ENCODE measurements around the gene CNTNAP5.

CNTNAP5 gene

DNA sequence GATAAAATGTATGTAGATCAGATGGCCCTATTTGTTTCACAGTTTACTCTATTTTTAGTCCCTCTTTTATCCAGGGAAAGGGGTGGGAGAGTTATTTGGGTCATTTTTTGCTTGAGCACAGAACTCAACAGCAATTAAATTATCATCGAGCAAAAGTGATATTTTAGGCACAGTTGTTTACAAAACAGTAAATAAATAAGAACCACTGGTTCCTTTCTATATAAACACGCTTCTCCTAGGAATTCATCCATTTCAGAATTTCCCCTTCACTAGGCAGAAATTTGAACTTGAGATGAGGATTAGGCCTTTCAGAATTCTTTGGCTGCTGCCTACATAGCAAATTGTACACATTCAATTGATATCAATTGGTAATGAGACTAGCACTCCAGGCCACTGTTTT is 812.4 kb downstream of the CNTNAP5 start:
- H3K9ac ChIP-seq (ENCODE audit: low read depth, low read length) = no peak overlapping the region
- peaks cover 3% of the 10 kb centered on the region; the same call in 1 of the 2 replicates for H3K9me3 ChIP-seq (ENCODE audit: insufficient read depth, low read depth, low read length)
- no peak overlapping the region for H3K4me3 ChIP-seq (ENCODE audit: low read length)
- H3K27me3 ChIP-seq (ENCODE audit: insufficient read depth, low read length) = no peaks in the 10 kb centered on the region
- no peaks in the 10 kb centered on the region for H3K4me1 ChIP-seq (ENCODE audit: insufficient read depth, low read length)
- H3K27ac ChIP-seq (ENCODE audit: low read length) = no peak overlapping the region
- no peaks in the 10 kb centered on the region for H3K36me3 ChIP-seq (ENCODE audit: insufficient read depth, low read depth, low read length)

DNA sequence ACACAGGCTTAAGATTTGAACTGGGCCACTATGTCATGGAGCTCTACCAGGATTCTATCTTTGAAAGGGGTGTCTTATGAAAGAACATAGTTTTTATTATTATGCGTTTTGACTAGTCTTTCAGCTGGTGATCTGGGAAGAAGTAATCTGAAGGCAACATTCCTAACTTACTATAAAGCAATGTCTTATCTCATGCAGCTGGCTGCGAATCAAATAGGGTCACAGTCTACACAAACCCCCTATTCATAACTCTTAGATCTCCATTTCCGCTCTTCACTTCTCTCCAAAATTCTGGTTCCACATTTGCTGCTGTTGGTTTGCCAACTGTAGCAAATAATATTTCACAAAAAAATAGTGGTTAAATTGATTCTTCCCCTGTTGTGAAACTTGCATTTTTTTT is 813.3 kb downstream of the CNTNAP5 start:
- Histone ChIP-seq H3K4me1 (ENCODE audit: insufficient read depth, low read length) (no peaks in the 10 kb centered on the region), H3K36me3 (ENCODE audit: insufficient read depth, low read depth, low read length) (no peaks in the 10 kb centered on the region), H3K27ac (ENCODE audit: low read length) (no peak overlapping the region), H3K4me3 (ENCODE audit: low read length) (no peak overlapping the region), H3K27me3 (ENCODE audit: insufficient read depth, low read length) (no peaks in the 10 kb centered on the region), H3K9me3 (ENCODE audit: insufficient read depth, low read depth, low read length) (peaks cover 5% of the 10 kb centered on the region; the same call in 1 of the 2 replicates), H3K9ac (ENCODE audit: low read depth, low read length) (no peak overlapping the region)

DNA sequence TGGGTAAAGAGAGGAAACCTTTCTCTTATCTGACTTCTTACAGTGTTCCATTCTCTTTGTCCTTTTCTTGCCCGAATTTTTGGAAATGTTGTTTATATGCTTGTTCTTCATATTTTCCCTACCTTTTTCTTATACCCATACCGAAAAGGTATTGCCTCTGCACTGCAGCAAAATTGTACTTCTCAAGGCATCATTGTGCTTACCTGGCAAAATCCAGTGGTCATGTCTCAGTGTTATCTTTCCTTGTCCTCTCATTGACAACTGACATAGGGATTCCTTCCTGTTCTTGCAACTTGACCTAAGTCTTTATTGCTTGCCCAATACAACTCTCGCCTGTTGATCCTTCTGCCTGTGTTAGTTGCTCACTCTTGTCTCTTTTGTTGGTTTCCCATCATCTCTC is 842.2 kb downstream of the CNTNAP5 start:
- Histone ChIP-seq H3K4me3 (ENCODE audit: low read length) (no peak overlapping the region), H3K9me3 (ENCODE audit: insufficient read depth, low read depth, low read length) (no peaks in the 10 kb centered on the region), H3K27me3 (ENCODE audit: insufficient read depth, low read length) (no peaks in the 10 kb centered on the region), H3K4me1 (ENCODE audit: insufficient read depth, low read length) (no peaks in the 10 kb centered on the region), H3K9ac (ENCODE audit: low read depth, low read length) (no peak overlapping the region), H3K27ac (ENCODE audit: low read length) (no peak overlapping the region), H3K36me3 (ENCODE audit: insufficient read depth, low read depth, low read length) (no peaks in the 10 kb centered on the region)

DNA sequence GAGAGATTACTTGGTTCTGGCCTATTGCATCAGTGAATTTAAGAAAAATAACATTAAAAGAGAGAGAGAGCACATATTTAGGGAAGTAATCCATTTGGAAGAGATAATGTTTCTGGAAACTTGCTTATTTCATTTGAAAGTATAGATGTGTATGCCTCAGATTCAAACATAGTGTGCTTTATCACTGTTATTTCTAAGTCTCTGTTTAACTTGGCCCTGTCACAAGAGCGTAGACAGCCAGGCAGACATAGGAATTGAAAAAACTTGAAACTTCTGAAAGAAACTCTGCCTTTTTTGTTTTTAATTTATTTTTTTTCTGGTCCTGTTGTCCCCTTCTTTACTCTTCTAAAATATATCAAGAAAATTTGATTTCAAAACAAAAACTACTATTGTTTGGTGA is 849.1 kb downstream of the CNTNAP5 start:
- H3K27ac ChIP-seq (ENCODE audit: low read length) = no peak overlapping the region
- no peak overlapping the region for H3K4me3 ChIP-seq (ENCODE audit: low read length)
- H3K4me1 ChIP-seq (ENCODE audit: insufficient read depth, low read length) = no peaks in the 10 kb centered on the region
- H3K9me3 ChIP-seq (ENCODE audit: insufficient read depth, low read depth, low read length) = no peaks in the 10 kb centered on the region
- no peaks in the 10 kb centered on the region for H3K36me3 ChIP-seq (ENCODE audit: insufficient read depth, low read depth, low read length)
- no peaks in the 10 kb centered on the region for H3K27me3 ChIP-seq (ENCODE audit: insufficient read depth, low read length)
- no peak overlapping the region for H3K9ac ChIP-seq (ENCODE audit: low read depth, low read length)

DNA sequence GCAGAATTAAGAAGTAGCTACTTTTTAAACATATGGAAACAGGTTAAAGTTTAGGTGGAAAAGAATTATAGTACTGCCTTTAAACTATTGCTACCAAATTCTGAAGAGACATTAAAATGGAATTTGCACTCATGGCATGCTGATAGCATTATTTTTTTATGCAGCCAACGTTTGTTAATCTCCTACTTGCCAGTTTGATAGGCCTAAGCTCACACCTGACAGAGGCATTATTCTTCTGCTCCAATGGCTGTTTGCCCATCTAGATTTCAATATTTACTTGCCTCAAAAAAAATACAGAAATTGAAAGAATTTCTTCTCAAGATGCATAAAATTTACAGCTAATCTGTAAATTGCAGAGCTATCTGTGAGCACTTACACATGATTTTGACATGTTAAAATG is 849.6 kb downstream of the CNTNAP5 start:
- Histone ChIP-seq H3K27me3 (ENCODE audit: insufficient read depth, low read length) (no peaks in the 10 kb centered on the region), H3K27ac (ENCODE audit: low read length) (no peak overlapping the region), H3K4me3 (ENCODE audit: low read length) (no peak overlapping the region), H3K9me3 (ENCODE audit: insufficient read depth, low read depth, low read length) (no peaks in the 10 kb centered on the region), H3K36me3 (ENCODE audit: insufficient read depth, low read depth, low read length) (no peaks in the 10 kb centered on the region), H3K9ac (ENCODE audit: low read depth, low read length) (no peak overlapping the region), H3K4me1 (ENCODE audit: insufficient read depth, low read length) (no peaks in the 10 kb centered on the region)

DNA sequence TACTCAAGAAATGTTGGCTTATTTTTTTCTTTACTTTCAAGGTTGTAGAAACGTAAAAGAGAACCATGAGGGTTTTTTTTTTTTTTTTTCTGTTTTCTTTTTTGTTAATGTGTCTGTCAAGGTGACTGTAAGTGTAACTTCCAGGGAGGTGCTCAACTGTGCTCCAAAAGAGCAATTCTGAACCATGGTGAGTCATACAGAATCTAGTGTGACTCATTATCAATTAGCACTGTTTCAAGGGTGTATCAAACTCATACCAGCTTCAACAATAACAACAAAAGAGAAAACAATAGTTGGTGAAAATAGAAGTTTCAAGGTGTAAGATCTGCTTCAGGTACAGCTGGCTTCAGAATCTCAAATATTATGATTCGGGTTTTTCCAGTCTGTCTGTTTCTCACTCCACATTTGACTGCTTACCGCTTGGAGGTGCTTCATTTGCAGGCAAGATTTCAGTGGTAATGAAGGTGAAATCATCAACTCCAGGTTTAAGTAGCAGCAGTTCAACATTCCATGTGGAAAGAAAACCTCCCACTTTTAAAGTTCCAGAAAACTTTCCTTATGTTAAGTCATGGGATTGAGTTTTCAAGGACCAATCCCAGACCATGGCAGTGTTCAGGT is 850.6 kb downstream of the CNTNAP5 start:
- Histone ChIP-seq H3K9ac (ENCODE audit: low read depth, low read length) (no peak overlapping the region), H3K4me1 (ENCODE audit: insufficient read depth, low read length) (peaks cover under 1% of the 10 kb centered on the region; the same call in 1 of the 2 replicates), H3K36me3 (ENCODE audit: insufficient read depth, low read depth, low read length) (no peaks in the 10 kb centered on the region), H3K27ac (ENCODE audit: low read length) (no peak overlapping the region), H3K4me3 (ENCODE audit: low read length) (no peak overlapping the region), H3K9me3 (ENCODE audit: insufficient read depth, low read depth, low read length) (no peaks in the 10 kb centered on the region), H3K27me3 (ENCODE audit: insufficient read depth, low read length) (no peaks in the 10 kb centered on the region)

DNA sequence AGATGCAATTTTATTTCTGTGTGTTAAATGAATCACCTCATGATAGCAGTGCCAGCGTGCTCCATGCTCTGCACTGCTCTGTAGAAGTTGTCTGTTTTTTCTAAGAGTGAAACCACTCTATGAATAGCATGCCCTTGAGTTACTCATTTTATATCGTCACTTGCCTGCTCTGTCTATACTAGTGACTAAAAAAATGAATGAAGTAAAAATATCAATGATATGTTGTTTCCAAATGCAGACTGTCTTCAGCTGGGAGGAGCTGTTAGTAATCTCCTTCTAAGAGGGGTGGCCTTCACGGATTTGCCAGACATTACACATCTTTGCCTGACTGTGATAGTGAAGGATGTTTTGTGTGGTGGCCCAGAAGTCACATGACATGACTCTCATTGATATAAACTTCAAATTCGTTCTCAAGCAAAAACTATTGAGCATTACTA is 852.1 kb downstream of the CNTNAP5 start:
- H3K27me3 ChIP-seq (ENCODE audit: insufficient read depth, low read length) = no peaks in the 10 kb centered on the region
- no peak overlapping the region for H3K27ac ChIP-seq (ENCODE audit: low read length)
- no peaks in the 10 kb centered on the region for H3K9me3 ChIP-seq (ENCODE audit: insufficient read depth, low read depth, low read length)
- peaks cover 4% of the 10 kb centered on the region; the same call in 1 of the 2 replicates for H3K4me1 ChIP-seq (ENCODE audit: insufficient read depth, low read length)
- no peaks in the 10 kb centered on the region for H3K36me3 ChIP-seq (ENCODE audit: insufficient read depth, low read depth, low read length)
- H3K9ac ChIP-seq (ENCODE audit: low read depth, low read length) = no peak overlapping the region
- no peak overlapping the region for H3K4me3 ChIP-seq (ENCODE audit: low read length)

DNA sequence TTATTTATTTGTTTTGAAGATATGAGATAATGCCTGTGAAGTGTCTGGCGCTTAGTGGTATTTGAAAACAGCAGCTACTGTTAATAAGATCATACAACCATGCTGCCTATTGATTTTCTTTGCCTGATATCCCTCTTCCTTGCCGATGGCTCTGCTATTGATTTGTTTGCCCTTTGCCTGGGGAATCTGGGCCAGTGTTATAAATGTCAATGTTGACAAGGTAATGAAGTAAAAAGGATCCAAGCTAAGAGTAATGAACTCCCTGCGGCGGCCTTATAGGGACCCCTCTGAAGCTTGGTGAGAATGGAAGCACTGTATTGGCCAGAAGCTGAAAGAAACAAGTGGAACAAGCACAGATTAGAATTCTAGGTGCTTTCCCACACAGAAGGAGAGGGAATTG is 854.6 kb downstream of the CNTNAP5 start:
- no peak overlapping the region for H3K27ac ChIP-seq (ENCODE audit: low read length)
- H3K9ac ChIP-seq (ENCODE audit: low read depth, low read length) = no peak overlapping the region
- H3K36me3 ChIP-seq (ENCODE audit: insufficient read depth, low read depth, low read length) = no peaks in the 10 kb centered on the region
- no peaks in the 10 kb centered on the region for H3K9me3 ChIP-seq (ENCODE audit: insufficient read depth, low read depth, low read length)
- H3K27me3 ChIP-seq (ENCODE audit: insufficient read depth, low read length) = no peaks in the 10 kb centered on the region
- H3K4me1 ChIP-seq (ENCODE audit: insufficient read depth, low read length) = peaks cover 4% of the 10 kb centered on the region; the same call in 1 of the 2 replicates
- no peak overlapping the region for H3K4me3 ChIP-seq (ENCODE audit: low read length)

DNA sequence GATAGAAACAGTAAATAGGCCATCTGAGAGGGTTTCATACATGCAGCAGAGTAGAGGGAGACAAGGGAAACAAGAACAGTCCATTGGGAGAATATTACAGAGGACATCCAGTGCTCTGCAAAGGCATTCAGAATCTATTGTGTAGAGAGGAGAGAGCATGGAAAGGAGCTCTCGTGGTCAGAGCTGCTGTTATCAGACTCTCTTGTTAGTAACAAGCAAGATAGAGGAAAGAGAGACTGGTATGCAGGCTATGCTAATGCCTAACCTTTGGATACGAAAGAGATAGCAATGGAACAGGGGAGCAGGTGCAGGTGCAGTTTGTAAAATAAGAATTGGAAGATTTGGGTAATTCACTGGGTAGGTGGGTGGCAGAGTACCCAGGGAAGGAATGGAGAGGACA is 855.9 kb downstream of the CNTNAP5 start:
- Histone ChIP-seq H3K9ac (ENCODE audit: low read depth, low read length) (no peak overlapping the region), H3K4me1 (ENCODE audit: insufficient read depth, low read length) (peaks cover 4% of the 10 kb centered on the region; the same call in 1 of the 2 replicates), H3K9me3 (ENCODE audit: insufficient read depth, low read depth, low read length) (no peaks in the 10 kb centered on the region), H3K27ac (ENCODE audit: low read length) (no peak overlapping the region), H3K4me3 (ENCODE audit: low read length) (no peak overlapping the region), H3K36me3 (ENCODE audit: insufficient read depth, low read depth, low read length) (no peaks in the 10 kb centered on the region), H3K27me3 (ENCODE audit: insufficient read depth, low read length) (no peaks in the 10 kb centered on the region)

DNA sequence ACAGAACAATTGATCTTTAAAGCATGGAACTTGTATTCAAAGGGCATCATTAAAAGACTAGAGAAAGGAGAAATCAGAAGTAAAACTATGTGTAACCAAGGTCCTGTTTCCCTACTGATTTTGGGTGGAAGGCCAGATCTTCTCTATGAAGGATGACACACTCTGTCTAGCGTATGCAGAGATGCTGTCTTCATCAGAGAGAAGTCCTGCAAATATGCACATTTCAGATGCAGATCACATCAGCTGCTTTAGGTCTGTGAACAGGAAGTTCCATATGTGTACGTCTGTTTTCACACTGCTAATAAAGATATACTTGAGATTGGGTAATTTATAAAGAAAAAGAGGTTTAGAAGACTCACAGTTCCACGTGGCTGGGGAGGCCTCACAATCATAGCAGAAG is 857.3 kb downstream of the CNTNAP5 start:
- no peak overlapping the region for H3K27ac ChIP-seq (ENCODE audit: low read length)
- no peak overlapping the region for H3K9ac ChIP-seq (ENCODE audit: low read depth, low read length)
- H3K9me3 ChIP-seq (ENCODE audit: insufficient read depth, low read depth, low read length) = no peaks in the 10 kb centered on the region
- H3K4me1 ChIP-seq (ENCODE audit: insufficient read depth, low read length) = peaks cover 4% of the 10 kb centered on the region; the same call in 1 of the 2 replicates
- no peak overlapping the region for H3K4me3 ChIP-seq (ENCODE audit: low read length)
- H3K27me3 ChIP-seq (ENCODE audit: insufficient read depth, low read length) = no peaks in the 10 kb centered on the region
- no peaks in the 10 kb centered on the region for H3K36me3 ChIP-seq (ENCODE audit: insufficient read depth, low read depth, low read length)

DNA sequence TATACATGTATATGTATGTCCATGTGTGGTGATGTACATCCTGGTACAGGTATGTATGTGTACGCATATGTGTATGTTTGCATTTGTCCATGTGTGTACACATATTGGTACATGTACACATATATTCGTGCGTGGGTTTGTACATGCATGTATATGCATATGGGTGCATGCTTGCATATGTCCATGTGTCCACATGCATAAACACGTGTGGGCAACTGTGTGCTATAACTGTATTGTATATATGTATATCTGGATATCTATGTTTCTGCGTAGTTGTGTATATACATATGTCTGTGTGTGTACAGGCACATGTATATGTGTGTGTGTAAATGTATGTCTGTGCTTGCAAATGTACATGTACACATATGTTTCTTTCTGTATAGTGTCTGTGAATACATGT is 858.5 kb downstream of the CNTNAP5 start:
- no peak overlapping the region for H3K4me3 ChIP-seq (ENCODE audit: low read length)
- H3K4me1 ChIP-seq (ENCODE audit: insufficient read depth, low read length) = peaks cover 4% of the 10 kb centered on the region; the same call in 1 of the 2 replicates
- H3K9me3 ChIP-seq (ENCODE audit: insufficient read depth, low read depth, low read length) = no peaks in the 10 kb centered on the region
- no peak overlapping the region for H3K9ac ChIP-seq (ENCODE audit: low read depth, low read length)
- no peak overlapping the region for H3K27ac ChIP-seq (ENCODE audit: low read length)
- H3K36me3 ChIP-seq (ENCODE audit: insufficient read depth, low read depth, low read length) = no peaks in the 10 kb centered on the region
- H3K27me3 ChIP-seq (ENCODE audit: insufficient read depth, low read length) = no peaks in the 10 kb centered on the region

DNA sequence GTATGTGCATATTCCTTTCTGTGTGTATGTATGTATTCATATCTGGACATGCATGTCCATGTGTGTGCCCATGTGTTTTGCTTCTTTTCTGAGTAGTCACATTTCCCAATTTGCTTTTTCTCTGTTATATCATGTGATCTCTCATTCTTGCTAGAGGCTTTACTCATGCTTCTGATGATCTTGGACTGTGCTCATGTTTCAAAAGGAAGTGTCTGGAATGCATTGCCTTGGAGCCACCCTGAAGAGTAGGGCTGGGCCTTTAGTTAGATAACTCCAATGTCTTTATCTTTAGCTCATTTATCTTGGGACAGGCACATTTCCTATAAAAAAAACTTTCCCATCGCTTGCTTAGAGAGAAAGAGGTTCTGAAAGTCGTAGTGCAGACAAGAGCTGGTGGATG is 859.2 kb downstream of the CNTNAP5 start:
- H3K36me3 ChIP-seq (ENCODE audit: insufficient read depth, low read depth, low read length) = no peaks in the 10 kb centered on the region
- peaks cover 4% of the 10 kb centered on the region; the same call in 1 of the 2 replicates for H3K4me1 ChIP-seq (ENCODE audit: insufficient read depth, low read length)
- H3K4me3 ChIP-seq (ENCODE audit: low read length) = no peak overlapping the region
- no peaks in the 10 kb centered on the region for H3K9me3 ChIP-seq (ENCODE audit: insufficient read depth, low read depth, low read length)
- no peaks in the 10 kb centered on the region for H3K27me3 ChIP-seq (ENCODE audit: insufficient read depth, low read length)
- no peak overlapping the region for H3K27ac ChIP-seq (ENCODE audit: low read length)
- H3K9ac ChIP-seq (ENCODE audit: low read depth, low read length) = no peak overlapping the region

All from iPS-20b (cell line).